NCI-H748 treated with DMSO at 0.1 percent for 48 hours (cell line): ENCODE data around the gene AFM.
"Not testable (repeated sequence)": the region's sequence is repeated elsewhere in the genome, so short reads cannot be mapped to it uniquely, and the experiment has no call there.

Experiments used
- DNase-seq: peaks from one replicate; lab custom pipeline; 2025; lab: John Stamatoyannopoulos, UW

AFM gene

DNA sequence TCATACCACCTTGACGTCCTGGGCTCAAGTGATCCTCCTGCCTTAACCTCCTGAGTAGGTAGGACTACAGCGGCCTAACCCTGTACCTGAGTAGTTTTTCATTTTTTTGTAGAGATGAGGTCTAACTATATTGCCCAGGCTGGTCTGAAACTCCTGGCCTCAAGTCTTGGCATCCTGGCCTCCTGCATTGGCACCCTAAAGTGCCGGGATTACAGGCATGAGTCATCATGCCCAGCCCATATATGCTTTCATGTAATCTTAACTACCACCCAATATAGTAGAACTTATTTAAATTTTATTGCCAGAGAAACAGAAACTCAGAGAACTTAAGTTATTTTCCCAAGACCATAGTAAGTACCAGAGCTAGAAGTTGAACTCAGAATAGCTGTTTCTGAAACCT, 27.1 kb downstream of the AFM start:
- DNase-seq: no peak

GRCh38 chr4:73518340-73518739, 36.8 kb downstream of the AFM start:
- no peak for DNase-seq

- DNase-seq: no peak
These were observed 39.3 kb downstream of the AFM start for GRCh38 chr4:73520821-73521220.

GRCh38 chr4:73523126-73523525, 41.6 kb downstream of the AFM start:
- no peak for DNase-seq

- no peak for DNase-seq
These were observed 44.1 kb downstream of the AFM start for GRCh38 chr4:73525611-73526010.

DNA sequence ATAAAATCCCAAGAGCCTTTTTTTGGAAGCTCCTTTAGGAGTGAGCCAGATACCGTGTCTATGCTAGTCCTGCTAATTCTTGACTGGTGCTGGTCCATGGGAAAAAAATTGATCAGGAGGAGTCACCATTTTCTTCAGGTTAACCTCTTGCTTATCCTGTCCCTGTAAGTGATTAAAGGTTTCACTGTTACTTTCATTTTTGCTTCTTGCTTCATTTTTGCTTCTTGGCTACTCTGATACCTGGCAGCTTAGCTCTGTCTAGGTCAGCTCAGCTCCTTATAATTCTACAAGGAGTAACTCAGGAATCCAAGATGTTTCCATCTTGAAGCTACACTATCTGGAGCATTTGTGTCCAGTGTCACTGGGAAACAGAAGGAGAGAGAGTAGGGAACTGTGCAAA, 45.7 kb downstream of the AFM start:
- DNase-seq: no peak

- no peak for DNase-seq
These were observed 46.6 kb downstream of the AFM start for GRCh38 chr4:73528171-73528570.

- DNase-seq: no peak
These were observed 52.2 kb downstream of the AFM start for GRCh38 chr4:73533515-73534422.

GRCh38 chr4:73538162-73538561, 56.6 kb downstream of the AFM start:
- DNase-seq: no peak

DNA sequence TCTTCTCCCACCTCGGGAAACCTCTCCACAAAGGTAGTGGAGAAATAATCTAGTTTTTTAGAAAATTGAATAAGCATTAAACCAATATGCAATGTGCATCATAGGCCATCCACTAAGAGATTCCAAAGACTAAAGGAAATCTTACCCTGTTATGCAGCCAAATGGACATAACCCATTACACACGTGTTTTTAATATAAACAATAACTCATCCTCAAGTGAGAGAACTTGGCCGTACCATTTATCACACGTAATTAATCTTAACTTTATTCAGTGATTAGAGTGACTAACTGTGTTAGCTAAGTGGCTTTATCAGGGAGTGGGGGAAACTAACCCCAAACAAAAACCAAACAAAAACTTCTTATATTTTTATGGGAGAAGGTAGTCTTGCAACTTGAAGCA, 57.8 kb downstream of the AFM start:
- DNase-seq: no peak

DNA sequence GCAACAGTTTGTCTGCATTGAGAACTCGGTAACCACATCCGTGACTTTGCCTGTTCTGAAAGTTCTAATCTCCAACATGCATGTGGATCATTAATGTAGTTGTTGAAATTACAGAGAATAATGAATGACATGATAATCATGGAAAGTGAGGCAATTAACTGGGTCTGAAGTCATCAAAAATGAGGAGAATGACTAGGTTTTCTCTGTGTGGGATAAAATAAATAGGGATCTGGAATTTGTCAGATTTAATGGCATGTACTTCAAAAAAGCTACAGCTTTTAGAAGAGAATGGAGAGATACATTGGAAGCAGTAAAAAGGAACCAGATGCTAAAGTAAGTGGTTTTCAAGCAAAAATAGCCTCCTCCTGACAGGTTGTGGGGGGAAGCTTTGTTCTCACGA, 59.3 kb downstream of the AFM start:
- no peak for DNase-seq

GRCh38 chr4:73541251-73541650, 59.7 kb downstream of the AFM start:
- DNase-seq: no peak

DNA sequence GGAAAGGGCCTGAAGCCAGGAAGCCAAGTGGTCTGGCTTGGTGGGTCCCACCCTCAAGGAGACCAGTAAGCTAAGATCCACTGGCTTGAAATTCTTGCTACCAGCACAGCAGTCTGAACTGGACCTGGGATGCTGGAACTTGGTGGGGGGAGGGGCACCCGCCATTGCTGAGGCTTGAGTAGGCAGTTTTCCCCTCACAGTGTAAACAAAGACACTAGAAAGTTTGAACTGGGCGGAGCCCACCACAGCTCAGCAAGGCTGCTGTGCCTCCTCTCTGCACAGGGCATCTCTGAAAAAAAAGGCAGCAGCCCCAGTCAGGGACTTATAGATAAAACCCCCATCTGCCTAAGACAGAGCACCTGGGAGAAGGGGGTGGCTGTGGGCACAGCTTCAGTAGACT, 63.1 kb downstream of the AFM start:
- no peak for DNase-seq

GRCh38 chr4:73550865-73551264, 69.3 kb downstream of the AFM start:
- DNase-seq: not testable (repeated sequence)
